Thoracic aorta (tissue), 2 donors: ENCODE data around the gene PALMD. TPM values are rescaled to one million over a fixed set of nuclear protein-coding genes. Genes with fewer than 3 reads are reported as not detected.

Source experiments
- ATAC-seq: fragments of 150-250 bp; one replicate; pipeline ENCODE4 v1.8.0; 2017; ENCODE audit warnings: low read depth; ENCODE audit not compliant: insufficient number of reproducible peaks, low FRiP score
- DNase-seq: peaks from one replicate; pipeline ENCODE4 v3.0.0-alpha.2; 2020; ENCODE audit warnings: low spot score
- H3K27ac ChIP-seq, 2 donors: fragments of 200-600 bp; sonication (generic); 1 replicate in 1 of 2; 2 replicates in 1 of 2; pipeline ENCODE4 v1.5.1; 2016; ENCODE audit warnings: mild to moderate bottlenecking in 2 of 2, moderate library complexity in 2 of 2
- H3K27me3 ChIP-seq: fragments of 200-600 bp; sonication (generic); replicated peaks from 2 replicates; pipeline ENCODE4 v1.6.0; 2016; ENCODE audit warnings: mild to moderate bottlenecking; ENCODE audit not compliant: insufficient read depth
- H3K36me3 ChIP-seq: fragments of 200-600 bp; sonication (generic); one replicate; pipeline ENCODE4 v1.5.1; 2016
- H3K4me1 ChIP-seq, 2 donors: fragments of 200-600 bp; sonication (generic); 1 replicate in 1 of 2; 2 replicates in 1 of 2; pipeline versions ENCODE4 v1.5.1 to v1.6.0; 2016; ENCODE audit warnings: low read depth in 2 of 2, mild to moderate bottlenecking in 1 of 2; ENCODE audit not compliant: control insufficient read depth in 1 of 2
- H3K4me3 ChIP-seq: fragments of 200-600 bp; sonication (generic); 2 replicates; pipeline ENCODE4 v1.5.1; 2016; ENCODE audit warnings: mild to moderate bottlenecking
- H3K9me3 ChIP-seq: fragments of 200-600 bp; sonication (generic); 2 replicates; pipeline ENCODE4 v1.5.1; 2016
- total RNA-seq, 2 donors: library from RNA; depleted of rRNA; stranded (reverse); fragments of >200 nt; gene quantifications; one replicate each; pipeline versions ENCODE4 v1.1.0 to v1.2.3, GENCODE V29; 2016
- TF ChIP-seq, protein P1 (sequence below): fragments of 200-600 bp; sonication (generic); IDR thresholded peaks from one replicate; pipeline ENCODE4 v1.5.1; 2019; ENCODE audit warnings: antibody characterized with exemption

PALMD gene
- total RNA-seq, 2 donors from 2014 or later = 23.3 to 24.1 TPM

DNA sequence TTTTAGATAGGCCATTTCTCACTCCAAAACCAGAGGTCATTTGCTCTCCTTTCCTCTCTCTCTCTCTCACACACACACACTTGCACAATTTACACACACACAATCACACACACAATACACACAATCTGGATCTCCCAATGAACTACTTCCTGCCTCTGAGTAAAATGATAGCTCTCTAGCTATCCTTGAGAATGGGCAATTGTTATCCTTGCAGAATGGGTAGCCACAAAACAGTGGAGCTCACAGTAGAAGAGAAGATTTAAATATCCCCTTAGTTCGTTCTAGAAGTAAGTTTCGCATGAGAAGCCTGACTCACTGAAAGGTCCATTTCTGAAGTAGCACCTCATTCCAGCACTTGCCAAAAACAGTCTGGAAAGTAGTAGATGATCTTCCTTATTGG is 17.6 kb downstream of the PALMD start:
- Histone ChIP-seq H3K27me3 (no peaks in the 10 kb centered on the region), H3K4me3 (no peak overlapping the region), H3K36me3 (no peaks in the 10 kb centered on the region), H3K27ac (no peak overlapping the region), H3K4me1 (no peaks in the 10 kb centered on the region), H3K9me3 (no peaks in the 10 kb centered on the region)
- no peak for ATAC-seq
- TF ChIP-seq, protein P1, sequence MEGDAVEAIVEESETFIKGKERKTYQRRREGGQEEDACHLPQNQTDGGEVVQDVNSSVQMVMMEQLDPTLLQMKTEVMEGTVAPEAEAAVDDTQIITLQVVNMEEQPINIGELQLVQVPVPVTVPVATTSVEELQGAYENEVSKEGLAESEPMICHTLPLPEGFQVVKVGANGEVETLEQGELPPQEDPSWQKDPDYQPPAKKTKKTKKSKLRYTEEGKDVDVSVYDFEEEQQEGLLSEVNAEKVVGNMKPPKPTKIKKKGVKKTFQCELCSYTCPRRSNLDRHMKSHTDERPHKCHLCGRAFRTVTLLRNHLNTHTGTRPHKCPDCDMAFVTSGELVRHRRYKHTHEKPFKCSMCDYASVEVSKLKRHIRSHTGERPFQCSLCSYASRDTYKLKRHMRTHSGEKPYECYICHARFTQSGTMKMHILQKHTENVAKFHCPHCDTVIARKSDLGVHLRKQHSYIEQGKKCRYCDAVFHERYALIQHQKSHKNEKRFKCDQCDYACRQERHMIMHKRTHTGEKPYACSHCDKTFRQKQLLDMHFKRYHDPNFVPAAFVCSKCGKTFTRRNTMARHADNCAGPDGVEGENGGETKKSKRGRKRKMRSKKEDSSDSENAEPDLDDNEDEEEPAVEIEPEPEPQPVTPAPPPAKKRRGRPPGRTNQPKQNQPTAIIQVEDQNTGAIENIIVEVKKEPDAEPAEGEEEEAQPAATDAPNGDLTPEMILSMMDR = no peak
- DNase-seq = no peak

DNA sequence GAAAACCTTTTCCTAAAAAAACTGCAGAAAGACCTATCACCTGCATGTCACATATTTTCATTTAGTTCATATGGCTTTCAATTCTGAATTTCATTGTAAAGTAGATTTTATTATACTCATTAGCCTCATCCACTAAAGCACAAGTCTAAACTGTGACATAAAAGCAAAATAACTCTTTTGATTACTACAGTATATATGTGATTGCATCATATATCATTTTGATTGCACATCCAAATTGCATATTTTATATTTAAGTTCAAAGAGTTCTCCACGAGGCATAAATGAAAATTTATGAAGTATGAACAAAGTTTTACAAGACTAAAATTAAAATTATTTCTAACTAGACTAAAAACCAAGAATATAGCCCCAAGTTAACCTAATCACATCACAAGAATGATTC is 19.3 kb downstream of the PALMD start:
- ATAC-seq = no peak
- TF ChIP-seq, protein P1 = no peak
- no peaks in the 10 kb centered on the region for H3K9me3 ChIP-seq
- DNase-seq = no peak
- no peak overlapping the region for H3K4me3 ChIP-seq
- no peaks in the 10 kb centered on the region for H3K4me1 ChIP-seq
- H3K36me3 ChIP-seq = no peaks in the 10 kb centered on the region
- no peaks in the 10 kb centered on the region for H3K27me3 ChIP-seq
- H3K27ac ChIP-seq = no peak overlapping the region

DNA sequence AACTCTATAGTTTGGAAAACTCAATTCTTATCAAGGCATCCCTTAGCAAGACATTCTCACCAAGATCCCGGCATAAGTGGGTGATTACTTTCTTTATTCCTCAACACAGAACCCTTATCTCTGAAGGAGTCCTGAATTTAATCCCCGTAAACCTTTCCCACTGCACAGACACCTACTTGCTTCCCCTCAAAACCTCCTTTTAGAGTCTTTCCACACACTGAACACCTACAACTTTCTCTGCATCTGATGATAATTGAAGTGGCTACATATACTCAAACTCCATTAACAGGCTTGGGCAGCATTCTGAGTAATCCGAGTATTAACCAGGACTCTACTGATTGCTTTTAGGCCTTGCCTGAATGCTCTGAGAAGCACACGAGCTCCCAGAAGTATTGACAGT is 23.5 kb downstream of the PALMD start:
- ATAC-seq (no peak), DNase-seq (no peak)
- no peaks in the 10 kb centered on the region for H3K27me3 ChIP-seq
- H3K4me3 ChIP-seq = no peak overlapping the region
- no peaks in the 10 kb centered on the region for H3K4me1 ChIP-seq
- H3K27ac ChIP-seq = no peak overlapping the region
- H3K36me3 ChIP-seq = no peaks in the 10 kb centered on the region
- TF ChIP-seq, protein P1 = no peak
- no peaks in the 10 kb centered on the region for H3K9me3 ChIP-seq

DNA sequence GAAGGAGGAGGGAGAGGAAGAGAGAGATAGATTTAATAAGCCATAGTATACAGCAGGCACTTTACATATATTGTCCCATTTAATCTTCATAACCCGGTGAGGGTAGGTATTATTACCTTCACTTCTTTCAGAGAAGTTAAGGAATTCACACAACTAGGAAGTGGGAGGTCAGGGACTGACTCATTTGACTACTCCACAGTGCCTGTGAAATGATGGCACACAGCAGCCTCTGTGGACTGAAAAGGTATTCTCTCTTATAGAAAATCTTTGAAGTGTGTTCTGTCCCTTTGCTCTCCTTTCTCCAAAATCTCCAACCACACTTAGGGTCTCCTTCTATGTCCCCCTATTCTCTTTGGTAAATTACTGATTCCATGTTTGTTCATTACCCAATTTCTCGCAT is 23.9 kb downstream of the PALMD start:
- Histone ChIP-seq H3K4me3 (no peak overlapping the region), H3K9me3 (no peaks in the 10 kb centered on the region), H3K4me1 (no peaks in the 10 kb centered on the region), H3K36me3 (no peaks in the 10 kb centered on the region), H3K27me3 (no peaks in the 10 kb centered on the region), H3K27ac (no peak overlapping the region)
- DNase-seq (no peak), ATAC-seq (no peak)
- TF ChIP-seq, protein P1 = no peak

DNA sequence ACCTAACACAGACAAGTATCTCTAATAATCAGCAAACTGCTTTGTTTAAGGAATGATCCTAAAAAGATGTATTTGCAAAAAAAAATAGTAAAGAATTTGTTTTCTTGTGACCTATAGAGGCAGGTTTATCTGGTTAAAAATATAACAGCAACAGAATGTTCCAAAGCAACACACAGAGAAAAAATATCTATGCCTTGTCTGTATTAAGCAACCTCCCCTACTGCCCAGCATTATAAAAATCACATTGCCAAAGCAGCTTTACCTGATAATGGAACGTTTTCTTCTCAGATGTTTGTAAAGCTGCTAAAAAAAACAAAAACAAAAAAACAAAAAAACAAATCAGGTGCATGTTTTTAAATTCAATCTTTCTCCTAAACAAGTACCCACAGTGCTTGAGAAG is 24.7 kb downstream of the PALMD start:
- ATAC-seq = no peak
- no peak overlapping the region for H3K27ac ChIP-seq

More for the DNA sequence above, 24.7 kb downstream of the PALMD start:
- DNase-seq = no peak
- Histone ChIP-seq H3K36me3 (no peaks in the 10 kb centered on the region), H3K4me1 (no peaks in the 10 kb centered on the region), H3K27me3 (no peaks in the 10 kb centered on the region), H3K9me3 (no peaks in the 10 kb centered on the region), H3K4me3 (no peak overlapping the region)
- TF ChIP-seq, protein P1 = no peak
